ENCODE measurements around the gene NRG2. TPM values are rescaled to one million over a fixed set of nuclear protein-coding genes. Genes with fewer than 3 reads are reported as not detected.

NRG2 gene
- total and polyA plus RNA-seq, 4 donors = 0.81 to 1.3 (median 1.2) TPM; not detected in 1

GRCh38 chr5:139901251-139901575, 141.9 kb downstream of the NRG2 start:
- H3K4me1 ChIP-seq (ENCODE audit: control insufficient read depth in 1 of 2, insufficient read depth in 2 of 2, low read length in 2 of 2) = no peaks in the 10 kb centered on the region
- no peak overlapping the region for H3K27ac ChIP-seq (ENCODE audit: low read depth in 1 of 2, low read length in 2 of 2)
- H3K36me3 ChIP-seq (ENCODE audit: control insufficient read depth in 1 of 2, insufficient read depth in 2 of 2, low read length in 1 of 2) = no peaks in the 10 kb centered on the region
- intact Hi-C loops (cut with DNase I) = no loop called here
- H3K4me3 ChIP-seq (ENCODE audit: low read length in 2 of 2) = no peak overlapping the region
- DNase-seq (no peak), ATAC-seq (ENCODE audit: low FRiP score) (no peak)
- H3K9me3 ChIP-seq (ENCODE audit: control insufficient read depth, low read length) = no peaks in the 10 kb centered on the region
- WGBS, 2 donors = 87 to 94% methylated on average over 2 of the region's 2 CpGs
- no peaks in the 10 kb centered on the region for H3K27me3 ChIP-seq (ENCODE audit: control insufficient read depth in 1 of 2, insufficient read depth in 2 of 2, low read length in 1 of 2)

GRCh38 chr5:139900546-139901250, 142.4 kb downstream of the NRG2 start:
- intact Hi-C loops (cut with DNase I) = no loop called here
- Histone ChIP-seq H3K36me3 (ENCODE audit: control insufficient read depth in 1 of 2, insufficient read depth in 2 of 2, low read length in 1 of 2) (no peaks in the 10 kb centered on the region), H3K9me3 (ENCODE audit: control insufficient read depth, low read length) (no peaks in the 10 kb centered on the region), H3K4me3 (ENCODE audit: low read length in 2 of 2) (no peak overlapping the region), H3K27me3 (ENCODE audit: control insufficient read depth in 1 of 2, insufficient read depth in 2 of 2, low read length in 1 of 2) (no peaks in the 10 kb centered on the region), H3K4me1 (ENCODE audit: control insufficient read depth in 1 of 2, insufficient read depth in 2 of 2, low read length in 2 of 2) (no peaks in the 10 kb centered on the region), H3K27ac (ENCODE audit: low read depth in 1 of 2, low read length in 2 of 2) (no peak overlapping the region)
- ATAC-seq (ENCODE audit: low FRiP score) (no peak), DNase-seq (no peak)
- 90 to 93% methylated on average over 3 of the region's 3 CpGs for WGBS, 2 donors

DNA sequence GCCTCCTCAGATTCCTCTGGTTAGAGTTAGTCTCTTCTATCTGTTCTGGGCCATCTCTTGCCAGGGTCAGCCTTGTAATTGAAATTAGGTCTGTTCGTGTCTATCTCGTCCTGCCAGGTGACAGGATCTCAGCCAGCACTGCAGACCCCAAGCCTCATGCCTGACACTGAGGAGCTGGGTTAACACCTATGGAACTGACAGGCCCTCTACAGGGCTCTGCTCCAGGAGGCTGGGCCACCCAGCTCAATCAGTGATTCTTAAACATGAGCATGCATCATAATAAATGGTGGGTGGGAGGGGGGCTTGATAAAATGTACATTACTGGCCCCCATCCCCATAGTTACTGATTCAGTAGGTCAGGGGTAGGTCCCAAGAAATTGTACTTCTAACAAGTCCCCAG, 144.1 kb downstream of the NRG2 start:
- H3K27me3 ChIP-seq (ENCODE audit: control insufficient read depth in 1 of 2, insufficient read depth in 2 of 2, low read length in 1 of 2) = no peaks in the 10 kb centered on the region
- H3K4me3 ChIP-seq (ENCODE audit: low read length in 2 of 2) = no peak overlapping the region
- ATAC-seq (ENCODE audit: low FRiP score) (no peak), DNase-seq (no peak)
- intact Hi-C loops (cut with DNase I) = no loop called here
- no peak overlapping the region for H3K27ac ChIP-seq (ENCODE audit: low read depth in 1 of 2, low read length in 2 of 2)
- no peaks in the 10 kb centered on the region for H3K4me1 ChIP-seq (ENCODE audit: control insufficient read depth in 1 of 2, insufficient read depth in 2 of 2, low read length in 2 of 2)
- H3K9me3 ChIP-seq (ENCODE audit: control insufficient read depth, low read length) = no peaks in the 10 kb centered on the region
- 92 to 96% methylated on average over 2 of the region's 2 CpGs for WGBS, 2 donors
- no peaks in the 10 kb centered on the region for H3K36me3 ChIP-seq (ENCODE audit: control insufficient read depth in 1 of 2, insufficient read depth in 2 of 2, low read length in 1 of 2)

- DNase-seq = no peak
- Histone ChIP-seq H3K27me3 (ENCODE audit: control insufficient read depth in 1 of 2, insufficient read depth in 2 of 2, low read length in 1 of 2) (no peaks in the 10 kb centered on the region), H3K9me3 (ENCODE audit: control insufficient read depth, low read length) (no peaks in the 10 kb centered on the region), H3K27ac (ENCODE audit: low read depth in 1 of 2, low read length in 2 of 2) (no peak overlapping the region), H3K36me3 (ENCODE audit: control insufficient read depth in 1 of 2, insufficient read depth in 2 of 2, low read length in 1 of 2) (no peaks in the 10 kb centered on the region), H3K4me1 (ENCODE audit: control insufficient read depth in 1 of 2, insufficient read depth in 2 of 2, low read length in 2 of 2) (no peaks in the 10 kb centered on the region), H3K4me3 (ENCODE audit: low read length in 2 of 2) (no peak overlapping the region)
- WGBS, 2 donors = 96 to 99% methylated on average over 6 of the region's 6 CpGs
- intact Hi-C loops (cut with DNase I) = no loop called here
- ATAC-seq (ENCODE audit: low FRiP score) = no peak
Measured at GRCh38 chr5:139897982-139898381, 145.1 kb downstream of the NRG2 start.

GRCh38 chr5:139897342-139897741, 145.8 kb downstream of the NRG2 start:
- no peak for DNase-seq
- 95 to 96% methylated on average over 6 of the region's 6 CpGs for WGBS, 2 donors
- no peak for ATAC-seq (ENCODE audit: low FRiP score)

DNA sequence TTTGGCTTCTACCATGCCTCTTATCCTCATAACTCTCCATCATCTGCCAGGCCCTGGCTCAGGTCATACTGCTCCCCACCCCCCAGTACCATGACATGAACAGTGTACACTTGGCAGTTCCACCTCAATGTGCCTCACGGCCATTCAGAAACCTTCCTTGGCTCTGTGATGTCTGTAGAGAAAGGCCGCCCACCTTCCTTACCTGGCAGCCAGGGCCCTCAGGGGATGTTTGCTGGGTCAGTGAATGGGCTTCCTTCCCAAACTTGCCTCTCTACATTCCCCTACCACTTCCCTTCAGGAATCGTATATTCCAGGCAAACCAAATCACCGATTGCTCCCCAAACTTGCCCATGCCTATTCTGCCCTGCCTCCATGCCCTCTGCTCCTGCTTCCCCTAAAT, 146.4 kb downstream of the NRG2 start:
- H3K4me1 ChIP-seq (ENCODE audit: control insufficient read depth in 1 of 2, insufficient read depth in 2 of 2, low read length in 2 of 2) = no peaks in the 10 kb centered on the region
- H3K27ac ChIP-seq (ENCODE audit: low read depth in 1 of 2, low read length in 2 of 2) = no peak overlapping the region
- no peaks in the 10 kb centered on the region for H3K36me3 ChIP-seq (ENCODE audit: control insufficient read depth in 1 of 2, insufficient read depth in 2 of 2, low read length in 1 of 2)
- no peak overlapping the region for H3K4me3 ChIP-seq (ENCODE audit: low read length in 2 of 2)
- H3K27me3 ChIP-seq (ENCODE audit: control insufficient read depth in 1 of 2, insufficient read depth in 2 of 2, low read length in 1 of 2) = no peaks in the 10 kb centered on the region
- ATAC-seq (ENCODE audit: low FRiP score) = no peak
- WGBS, 2 donors = 91 to 93% methylated on average over 4 of the region's 4 CpGs
- intact Hi-C loops (cut with DNase I) = no loop called here
- H3K9me3 ChIP-seq (ENCODE audit: control insufficient read depth, low read length) = no peaks in the 10 kb centered on the region
- DNase-seq = no peak

More at GRCh38 chr5:139897342-139897741, 145.8 kb downstream of the NRG2 start:
- no peaks in the 10 kb centered on the region for H3K9me3 ChIP-seq (ENCODE audit: control insufficient read depth, low read length)
- H3K36me3 ChIP-seq (ENCODE audit: control insufficient read depth in 1 of 2, insufficient read depth in 2 of 2, low read length in 1 of 2) = no peaks in the 10 kb centered on the region
- no peaks in the 10 kb centered on the region for H3K4me1 ChIP-seq (ENCODE audit: control insufficient read depth in 1 of 2, insufficient read depth in 2 of 2, low read length in 2 of 2)
- H3K27ac ChIP-seq (ENCODE audit: low read depth in 1 of 2, low read length in 2 of 2) = no peak overlapping the region
- no peak overlapping the region for H3K4me3 ChIP-seq (ENCODE audit: low read length in 2 of 2)
- intact Hi-C loops (cut with DNase I) = no loop called here
- H3K27me3 ChIP-seq (ENCODE audit: control insufficient read depth in 1 of 2, insufficient read depth in 2 of 2, low read length in 1 of 2) = no peaks in the 10 kb centered on the region

DNA sequence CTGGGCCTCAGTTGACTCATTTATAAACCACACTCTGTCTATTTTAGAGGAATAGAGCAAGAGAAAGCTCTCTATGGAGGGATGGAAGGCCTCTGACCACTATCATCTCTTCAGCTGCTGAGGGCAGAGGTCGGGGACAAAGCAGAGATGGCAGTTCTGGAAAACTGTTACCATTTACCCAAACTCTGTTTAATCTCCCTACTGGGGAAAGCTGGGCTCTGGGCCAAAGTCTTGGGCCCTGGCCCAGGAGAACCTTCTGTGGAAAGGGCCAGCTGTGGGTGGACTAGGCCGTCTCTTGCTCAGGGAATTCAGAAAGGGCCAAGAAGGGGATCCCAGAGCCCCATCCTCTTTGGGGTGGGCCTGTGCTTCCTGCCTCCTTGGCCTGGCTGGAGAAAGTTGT, 147.5 kb downstream of the NRG2 start:
- 25 to 34% methylated on average over 2 of the region's 2 CpGs for WGBS, 2 donors
- no peaks in the 10 kb centered on the region for H3K4me1 ChIP-seq (ENCODE audit: control insufficient read depth in 1 of 2, insufficient read depth in 2 of 2, low read length in 2 of 2)
- intact Hi-C loops (cut with DNase I) = no loop called here
- H3K4me3 ChIP-seq (ENCODE audit: low read length in 2 of 2) = no peak overlapping the region
- no peaks in the 10 kb centered on the region for H3K9me3 ChIP-seq (ENCODE audit: control insufficient read depth, low read length)
- H3K36me3 ChIP-seq (ENCODE audit: control insufficient read depth in 1 of 2, insufficient read depth in 2 of 2, low read length in 1 of 2) = no peaks in the 10 kb centered on the region
- H3K27me3 ChIP-seq (ENCODE audit: control insufficient read depth in 1 of 2, insufficient read depth in 2 of 2, low read length in 1 of 2) = no peaks in the 10 kb centered on the region
- DNase-seq = no peak
- no peak overlapping the region for H3K27ac ChIP-seq (ENCODE audit: low read depth in 1 of 2, low read length in 2 of 2)
- no peak for ATAC-seq (ENCODE audit: low FRiP score)

DNA sequence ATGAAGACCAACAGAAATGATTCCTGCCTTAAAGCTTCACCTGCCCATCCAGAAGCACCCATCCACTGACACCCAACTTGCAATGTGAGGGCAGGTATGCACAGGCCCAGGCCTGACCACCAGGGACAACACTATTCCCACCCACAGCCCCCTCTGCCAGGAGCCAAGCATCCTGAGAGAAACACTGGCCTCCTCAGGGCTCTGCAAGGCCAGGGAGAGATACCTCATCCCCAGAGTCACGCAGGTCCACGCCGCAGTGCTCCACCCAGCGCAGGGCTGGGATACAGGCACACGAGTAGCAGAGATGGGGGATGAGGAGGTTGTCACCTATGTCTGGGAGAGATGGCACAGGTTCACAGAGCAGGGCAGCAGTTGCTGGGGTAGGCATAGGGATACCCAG, 148.1 kb downstream of the NRG2 start:
- H3K27me3 ChIP-seq (ENCODE audit: control insufficient read depth in 1 of 2, insufficient read depth in 2 of 2, low read length in 1 of 2) = no peaks in the 10 kb centered on the region
- no peaks in the 10 kb centered on the region for H3K36me3 ChIP-seq (ENCODE audit: control insufficient read depth in 1 of 2, insufficient read depth in 2 of 2, low read length in 1 of 2)
- ATAC-seq (ENCODE audit: low FRiP score) (no peak), DNase-seq (no peak)
- WGBS, 2 donors = 98 to 100% methylated on average over 5 of the region's 5 CpGs
- no peak overlapping the region for H3K27ac ChIP-seq (ENCODE audit: low read depth in 1 of 2, low read length in 2 of 2)
- intact Hi-C loops (cut with DNase I) = no loop called here
- H3K9me3 ChIP-seq (ENCODE audit: control insufficient read depth, low read length) = no peaks in the 10 kb centered on the region
- H3K4me1 ChIP-seq (ENCODE audit: control insufficient read depth in 1 of 2, insufficient read depth in 2 of 2, low read length in 2 of 2) = no peaks in the 10 kb centered on the region
- H3K4me3 ChIP-seq (ENCODE audit: low read length in 2 of 2) = no peak overlapping the region

- Histone ChIP-seq H3K36me3 (ENCODE audit: control insufficient read depth in 1 of 2, insufficient read depth in 2 of 2, low read length in 1 of 2) (no peaks in the 10 kb centered on the region), H3K27ac (ENCODE audit: low read depth in 1 of 2, low read length in 2 of 2) (no peak overlapping the region), H3K4me3 (ENCODE audit: low read length in 2 of 2) (no peak overlapping the region), H3K9me3 (ENCODE audit: control insufficient read depth, low read length) (no peaks in the 10 kb centered on the region), H3K4me1 (ENCODE audit: control insufficient read depth in 1 of 2, insufficient read depth in 2 of 2, low read length in 2 of 2) (no peaks in the 10 kb centered on the region), H3K27me3 (ENCODE audit: control insufficient read depth in 1 of 2, insufficient read depth in 2 of 2, low read length in 1 of 2) (no peaks in the 10 kb centered on the region)
- no peak for ATAC-seq (ENCODE audit: low FRiP score)
- DNase-seq = no peak
- intact Hi-C loops (cut with DNase I) = no loop called here
- 93 to 94% methylated on average over 9 of the region's 9 CpGs for WGBS, 2 donors
Measured at GRCh38 chr5:139893873-139894272, 149.2 kb downstream of the NRG2 start.
